Activated T-cell treated with anti-CD3 and anti-CD28 coated beads for 1 hour (primary cell): ENCODE results near the gene PSPN.
"Not testable (repeated sequence)": the region's sequence is repeated elsewhere in the genome, so short reads cannot be mapped to it uniquely, and the experiment has no call there.

Experiments
- DNase-seq: peaks from one replicate; pipeline ENCODE4 v3.0.0-alpha.2; 2020; ENCODE audit warnings: low read depth

Gene PSPN

DNA sequence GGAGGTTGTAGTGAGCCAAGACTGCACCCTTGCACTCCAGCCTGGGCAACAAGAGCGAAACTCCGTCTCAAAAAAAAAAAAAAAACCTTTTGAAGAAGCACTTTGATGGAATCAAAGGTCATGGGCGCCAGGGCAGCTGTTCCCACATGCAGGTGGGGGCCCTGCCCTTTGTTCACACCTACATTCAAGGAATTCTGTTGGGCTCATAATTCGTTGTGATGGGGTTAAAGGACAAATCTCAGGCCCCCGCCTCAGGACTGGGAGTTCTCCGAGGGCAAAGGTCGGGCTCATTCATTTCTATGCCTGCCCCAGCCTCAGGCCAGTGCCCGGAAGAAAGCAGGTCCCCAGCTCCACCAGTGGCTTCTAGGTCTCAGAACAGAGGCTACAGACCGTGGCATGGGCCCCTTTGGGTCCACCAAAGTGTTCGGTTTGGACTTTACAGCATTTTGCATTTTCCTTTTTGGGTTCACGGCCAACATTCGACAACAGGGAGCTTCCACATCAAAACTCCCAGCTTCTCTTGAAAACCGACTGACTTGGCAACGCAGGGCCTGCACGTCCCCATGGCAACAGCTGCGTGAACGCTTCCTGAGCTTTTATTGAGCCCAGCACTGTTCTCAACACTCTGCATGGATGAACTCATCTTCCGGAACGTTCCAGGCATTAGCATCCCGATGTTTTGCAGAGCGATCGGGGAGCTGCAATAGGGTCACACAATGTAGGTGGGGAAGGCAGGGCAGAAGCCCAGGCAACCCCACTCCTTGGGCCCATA lies 27.3 kb upstream of the PSPN start:
- DNase-seq: no peak

DNA sequence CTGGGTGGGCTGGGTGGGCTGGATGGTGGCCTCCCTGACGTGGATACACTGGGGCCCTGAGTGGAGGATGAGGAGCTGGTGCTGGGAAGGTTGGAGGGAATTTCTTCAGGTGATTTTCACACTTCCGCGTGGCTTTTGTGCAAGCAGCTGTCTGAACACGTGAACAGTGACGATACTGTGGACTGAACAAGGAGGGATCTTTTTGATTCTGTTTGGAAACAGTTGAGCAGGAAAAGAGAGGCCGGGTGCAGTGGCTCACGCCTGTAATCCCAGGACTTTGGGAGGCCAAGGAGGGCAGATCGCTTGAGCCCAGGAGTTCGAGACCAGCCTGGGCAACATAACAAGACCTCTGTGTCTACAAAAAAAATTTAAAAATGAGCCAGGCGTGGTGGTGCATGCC lies 26.3 kb upstream of the PSPN start:
- no peak for DNase-seq

DNA sequence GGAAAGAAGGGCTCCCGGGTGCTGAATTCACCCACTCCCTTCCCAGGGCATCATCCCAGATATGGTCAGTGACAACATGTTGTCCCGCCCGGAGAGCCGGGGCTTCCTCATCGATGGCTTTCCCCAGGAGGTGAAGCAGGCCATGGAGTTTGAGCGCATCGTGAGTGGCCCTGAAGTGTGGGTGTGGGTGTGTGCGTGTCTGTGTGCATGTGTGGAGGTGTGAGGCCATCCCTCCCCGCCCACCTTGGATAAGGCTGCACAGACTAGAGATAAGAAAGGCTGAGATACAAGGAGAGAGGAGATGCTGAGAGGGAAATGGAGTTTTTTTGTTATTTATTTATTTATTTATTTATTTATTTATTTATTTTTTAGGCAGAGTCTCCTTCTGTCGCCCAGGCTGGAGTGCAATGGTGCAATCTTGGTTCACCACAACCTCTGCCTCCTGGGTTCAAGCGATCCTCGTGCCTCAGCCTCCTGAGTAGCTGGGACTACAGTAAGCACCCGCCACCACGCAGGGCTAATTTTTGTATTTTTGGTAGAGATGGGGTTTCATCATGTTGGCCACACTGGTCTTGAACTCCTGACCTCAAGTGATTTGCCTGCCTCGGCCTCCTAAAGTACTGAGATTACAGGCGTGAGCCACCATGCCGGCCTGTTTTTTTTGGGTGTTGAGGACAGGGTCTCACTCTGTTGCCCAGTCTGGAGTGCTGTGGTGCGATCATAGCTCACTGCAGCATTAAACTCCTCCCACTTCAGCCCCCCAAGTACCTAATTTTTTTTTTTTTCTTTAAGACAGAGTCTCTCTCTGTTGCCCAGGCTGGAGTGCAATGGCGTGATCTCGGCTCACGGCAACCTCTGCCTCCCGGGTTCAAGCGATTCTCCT lies 24.6 kb upstream of the PSPN start:
- DNase-seq: not testable (repeated sequence)

DNA sequence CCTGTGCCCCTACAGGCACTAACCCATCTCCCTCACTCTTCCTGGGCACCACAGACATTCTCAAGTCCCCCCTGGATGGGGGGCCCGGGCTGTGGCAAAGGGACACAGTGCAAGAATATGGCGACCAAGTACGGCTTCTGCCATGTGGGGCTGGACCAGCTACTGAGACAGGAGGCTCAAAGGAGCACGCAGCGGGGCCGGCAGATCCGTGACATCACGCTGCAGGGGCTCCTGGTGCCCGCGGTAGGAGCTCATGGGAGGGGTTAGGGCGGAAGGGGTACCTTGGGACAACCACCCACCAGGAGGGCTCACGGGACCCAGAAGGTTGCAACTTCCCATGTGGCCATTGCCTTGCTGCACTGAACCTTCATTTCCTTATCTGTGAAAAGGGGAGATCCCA lies 20.6 kb upstream of the PSPN start:
- no peak for DNase-seq

DNA sequence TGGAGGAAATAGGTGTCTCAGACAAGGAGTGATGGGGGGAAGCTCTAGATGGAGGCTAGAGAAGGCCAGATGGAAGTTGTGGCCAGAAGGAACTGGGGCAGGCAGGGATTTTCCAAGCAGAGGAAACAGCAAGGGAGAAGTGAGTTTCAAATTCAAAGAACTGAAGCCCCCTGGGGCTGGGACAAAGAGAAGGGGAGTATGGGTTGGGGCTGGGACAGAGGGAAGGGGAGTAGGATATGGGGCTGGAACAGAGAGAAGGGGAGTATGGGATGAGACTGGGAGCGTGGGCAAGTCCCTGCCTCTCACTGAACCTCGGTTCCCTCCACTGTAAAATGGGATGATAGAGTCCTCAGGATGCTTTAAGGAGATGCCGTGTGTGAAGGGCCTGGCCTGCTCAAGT lies 19.1 kb upstream of the PSPN start:
- no peak for DNase-seq

DNA sequence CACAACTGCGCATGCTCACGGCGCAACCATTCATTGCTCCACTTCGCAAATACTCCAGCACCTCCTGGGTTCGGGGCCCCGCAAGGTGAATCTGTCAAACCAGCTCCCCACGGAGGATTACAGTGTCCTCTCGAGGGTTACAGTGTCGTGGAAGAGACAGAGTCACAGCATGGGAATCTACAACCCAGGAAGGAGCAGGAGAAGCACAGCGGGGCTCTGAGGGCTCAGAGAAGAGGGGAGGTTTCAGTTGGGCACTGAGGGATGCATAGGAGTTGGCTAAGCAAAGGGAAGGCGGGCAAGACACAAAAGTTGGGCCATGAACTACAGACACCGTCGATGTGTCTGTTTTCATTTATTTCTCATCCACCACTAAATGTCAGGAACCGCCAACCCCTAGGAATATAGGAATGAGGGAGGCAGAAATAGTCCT lies 18.3 kb upstream of the PSPN start:
- peak; percentile 65 for DNase-seq

DNA sequence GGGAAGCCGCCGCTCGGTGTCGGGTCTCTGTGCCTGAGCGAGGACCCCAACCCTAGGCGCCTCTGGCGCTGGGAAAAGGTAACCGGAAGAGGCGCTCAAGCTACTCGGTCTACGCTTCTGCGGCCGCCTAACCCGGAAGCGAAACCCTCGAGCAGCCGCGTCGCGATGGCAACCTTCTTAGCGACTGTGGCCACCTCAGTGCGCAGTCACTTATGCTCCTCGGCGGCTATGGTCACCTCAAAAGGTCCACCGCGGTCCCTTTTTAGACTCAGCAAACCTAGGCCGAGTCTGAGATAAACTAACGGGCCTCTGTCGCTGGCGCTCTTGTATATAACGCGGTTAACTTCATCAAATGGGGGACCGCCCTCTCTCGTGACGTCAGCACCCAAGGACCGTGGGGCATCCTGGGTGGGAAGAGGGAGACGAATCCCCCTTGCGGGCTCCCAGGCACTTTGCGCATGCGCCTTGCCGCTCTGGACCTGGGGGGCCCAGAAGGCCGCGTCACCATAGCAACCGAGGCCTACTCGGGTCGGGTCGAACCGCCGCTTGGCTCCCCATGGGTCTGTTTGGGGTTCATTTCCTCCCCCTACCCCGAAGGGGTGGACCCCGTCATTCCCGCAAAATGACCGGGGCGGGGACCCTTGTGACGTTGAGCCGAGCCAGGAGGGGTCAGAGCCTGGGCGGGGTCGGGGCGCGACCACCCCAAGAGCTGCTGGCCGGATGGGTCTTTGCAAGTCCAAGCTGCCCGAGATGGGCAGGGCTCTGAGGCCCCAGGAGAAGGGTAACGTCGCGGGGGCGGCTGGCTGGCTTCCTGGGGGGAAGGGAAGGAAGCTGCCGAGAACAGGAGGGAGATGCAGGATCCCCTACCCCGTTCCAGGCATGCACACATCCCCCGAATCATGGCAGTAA lies 17.6 kb upstream of the PSPN start, which contains the start of gene GTF2F1:
Gene GTF2F1, minus strand, starts transcription at position 91 of the 909 bp plus-strand sequence. CDS start 169 bp downstream, outside the sequence.
- peak; percentile 91 for DNase-seq

DNA sequence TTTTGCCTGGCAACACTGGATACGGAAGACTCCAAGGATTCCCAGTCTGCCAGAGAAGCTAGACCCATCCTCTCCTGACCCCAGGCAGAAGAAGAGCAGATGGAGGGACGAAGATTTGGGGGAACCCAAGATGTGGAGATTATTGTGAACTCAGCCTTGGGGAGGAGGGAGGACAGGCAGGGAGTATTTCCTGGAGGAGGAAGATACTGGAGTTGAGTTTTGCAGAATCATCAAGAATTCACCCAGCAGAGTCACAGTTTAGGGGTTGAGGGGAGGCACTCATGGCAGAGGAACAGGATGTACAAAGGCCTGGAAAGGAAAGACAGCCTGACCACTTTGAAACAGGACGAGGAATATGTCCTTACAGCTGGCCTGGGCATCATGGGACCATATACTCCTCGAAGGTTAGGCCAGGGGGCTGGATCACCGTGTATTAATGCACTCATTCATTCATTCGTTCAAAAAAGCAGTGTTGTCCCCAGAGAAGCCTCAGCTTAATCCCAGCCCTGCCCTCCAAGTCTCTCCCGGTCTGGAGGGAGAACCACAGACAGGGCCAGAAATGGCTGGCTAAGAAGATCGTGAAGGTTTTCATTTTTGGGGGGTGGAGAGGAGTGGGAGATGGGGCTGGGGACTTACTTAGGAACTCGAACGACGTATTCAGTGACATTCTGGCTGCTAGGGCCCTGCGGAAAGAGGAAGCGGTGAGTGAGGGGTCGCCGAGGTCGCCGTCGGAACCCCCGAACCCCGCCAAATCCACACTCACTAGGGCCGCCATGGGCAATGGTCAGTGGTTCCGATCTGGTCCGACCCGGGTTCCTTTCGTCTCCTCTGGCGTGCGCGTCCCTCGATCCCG lies 16.7 kb upstream of the PSPN start:
- DNase-seq: no peak

DNA sequence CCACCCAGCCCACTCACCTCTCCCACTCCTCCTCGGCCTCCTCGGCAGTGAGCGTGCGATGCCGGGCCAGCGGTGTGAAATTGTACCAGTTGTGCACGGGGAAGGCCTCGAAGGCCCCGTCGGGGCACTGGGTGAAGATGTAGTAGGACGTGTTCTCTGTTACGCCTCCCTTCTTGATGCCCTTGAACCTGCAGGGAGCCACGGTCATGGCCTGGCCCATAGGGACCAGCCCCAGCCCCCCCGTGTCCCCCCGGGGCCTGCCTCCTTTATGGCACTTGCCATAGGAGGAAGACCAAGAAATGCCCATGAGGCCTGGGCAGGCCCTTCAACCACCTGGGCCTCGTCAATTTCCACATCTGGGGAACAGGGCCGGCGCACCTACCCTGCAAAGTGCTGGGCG lies 11.6 kb upstream of the PSPN start:
- no peak for DNase-seq

DNA sequence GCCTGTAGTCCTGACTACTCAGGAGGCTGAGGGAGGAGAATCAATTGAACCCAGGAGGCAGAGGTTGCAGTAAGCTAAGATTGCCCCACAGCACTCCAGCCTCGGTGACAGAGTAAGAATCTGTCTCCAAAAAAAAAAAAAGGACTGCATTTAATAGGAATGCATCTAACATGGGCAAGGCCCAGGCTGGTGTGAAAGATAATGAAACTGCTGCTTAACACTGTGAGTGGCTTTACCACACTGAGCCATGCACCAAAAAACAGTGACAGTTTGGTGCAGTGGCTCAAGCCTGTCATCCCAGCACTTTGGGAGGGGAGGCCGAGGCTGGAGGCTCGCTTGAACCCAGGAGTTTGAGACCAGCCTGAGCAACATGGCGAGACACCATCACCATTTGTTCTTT lies 8.6 kb upstream of the PSPN start:
- no peak for DNase-seq

DNA sequence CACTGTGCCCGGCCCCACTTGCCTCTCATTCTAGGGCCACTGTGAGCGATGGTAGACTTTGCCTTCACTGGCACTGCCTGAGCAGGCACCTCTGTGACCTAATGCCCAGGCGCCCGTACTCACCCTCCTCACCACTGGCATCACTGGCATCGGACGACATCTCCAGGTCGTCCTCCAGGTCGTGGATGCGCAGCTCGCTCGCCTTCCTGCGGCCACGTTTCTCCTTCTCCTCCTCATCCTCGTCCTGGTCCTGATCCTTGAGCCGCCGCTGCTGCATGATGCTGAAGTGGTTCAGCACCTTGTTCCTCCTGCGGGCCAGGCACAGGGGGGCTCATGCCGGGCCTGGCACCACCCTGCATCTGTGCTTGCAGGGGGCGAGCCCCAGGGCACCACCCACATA lies 7.5 kb upstream of the PSPN start:
- DNase-seq: no peak

DNA sequence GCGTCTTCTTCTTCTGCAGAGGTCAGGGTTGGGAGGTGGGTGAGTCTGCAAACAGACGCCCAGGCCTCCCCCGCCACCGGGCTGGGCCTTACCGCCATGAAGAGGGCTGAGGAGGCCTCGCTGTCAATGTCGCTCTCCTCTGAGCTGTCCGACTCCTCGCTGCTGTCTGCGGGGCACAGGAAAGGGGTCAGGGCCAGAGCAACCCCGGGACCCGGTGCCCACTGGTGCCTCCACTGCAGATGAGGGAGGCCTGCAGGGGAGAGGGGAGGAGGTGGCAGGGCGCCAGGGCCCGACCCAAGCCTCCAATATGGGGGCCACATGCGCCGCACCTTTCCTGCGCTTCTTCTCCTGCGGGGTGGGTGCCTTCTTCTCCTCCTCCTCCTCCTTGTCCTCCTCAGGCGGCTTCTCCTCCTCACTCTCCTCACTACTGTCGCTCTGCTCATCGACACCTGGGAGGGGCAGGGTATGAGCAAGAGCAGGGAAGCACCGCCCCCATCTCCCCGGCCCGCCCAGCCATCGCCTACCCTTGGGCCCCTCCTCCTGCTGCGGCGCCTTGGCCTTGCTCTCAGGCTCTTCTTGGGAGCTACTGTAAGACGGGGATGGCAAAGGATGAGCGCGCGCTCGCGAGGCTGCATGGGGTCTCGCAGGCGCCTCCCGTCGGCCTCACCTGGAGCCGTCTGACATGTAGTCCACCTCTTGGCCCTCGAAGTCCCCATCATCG lies 5.5 kb upstream of the PSPN start:
- no peak for DNase-seq

DNA sequence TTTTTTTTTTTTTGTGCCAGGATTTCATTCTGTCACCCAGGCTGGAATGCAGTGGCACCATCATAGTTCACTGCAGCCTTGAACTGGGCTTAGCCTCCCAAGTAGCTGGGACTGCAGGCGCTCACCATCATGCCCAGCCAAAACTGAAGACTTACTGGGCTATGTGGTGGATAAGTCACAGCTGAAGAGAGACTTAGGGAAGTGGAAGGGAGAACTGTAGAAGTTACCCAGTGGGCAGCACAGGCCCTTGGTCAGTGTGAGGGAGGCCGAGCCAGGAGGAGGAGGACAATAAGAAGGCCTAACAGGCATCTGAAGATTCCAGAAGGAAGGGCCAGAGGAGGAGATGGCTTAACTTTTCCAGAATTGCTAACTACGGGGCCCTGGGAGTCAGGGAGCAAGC lies 4.0 kb upstream of the PSPN start:
- no peak for DNase-seq

DNA sequence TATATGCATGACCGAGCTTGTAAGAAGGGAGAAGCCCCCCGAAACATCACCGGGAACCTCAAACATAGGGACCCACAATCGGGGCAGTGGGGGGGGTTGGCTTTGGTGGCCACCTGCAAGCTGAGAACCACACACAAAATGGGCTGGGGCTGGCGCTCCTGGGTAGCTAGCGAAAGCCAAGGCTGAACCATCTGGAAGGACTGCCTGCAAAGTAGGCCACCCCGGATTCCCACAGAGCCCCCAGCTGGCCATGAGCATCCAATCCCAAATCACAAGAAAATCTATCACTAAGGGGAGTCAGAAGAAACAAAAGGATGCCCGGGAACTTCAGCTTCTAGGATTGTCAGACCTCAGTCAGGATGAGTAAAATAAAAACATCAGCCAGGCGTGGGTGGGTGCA lies 2.8 kb upstream of the PSPN start:
- DNase-seq: no peak

DNA sequence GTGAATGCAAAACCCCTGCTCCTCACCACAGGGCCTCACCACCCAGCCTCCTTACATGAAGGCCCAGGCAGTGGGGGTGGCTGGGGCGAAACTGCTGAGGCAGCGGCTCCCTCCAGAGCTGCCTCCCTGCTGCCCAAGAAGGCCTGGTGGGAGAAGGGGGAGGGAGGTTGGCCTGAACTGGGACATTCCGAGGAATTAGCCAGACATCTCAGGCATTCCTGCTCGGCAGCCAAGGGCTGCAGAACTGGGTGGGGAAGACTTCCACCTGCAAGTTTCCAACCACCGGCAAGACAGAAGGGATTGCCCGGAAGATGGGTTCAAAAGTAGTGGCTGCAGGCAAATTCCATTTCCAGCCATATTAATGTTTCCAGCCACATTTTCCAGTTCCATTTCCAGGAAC lies 2.3 kb upstream of the PSPN start:
- DNase-seq: no peak

DNA sequence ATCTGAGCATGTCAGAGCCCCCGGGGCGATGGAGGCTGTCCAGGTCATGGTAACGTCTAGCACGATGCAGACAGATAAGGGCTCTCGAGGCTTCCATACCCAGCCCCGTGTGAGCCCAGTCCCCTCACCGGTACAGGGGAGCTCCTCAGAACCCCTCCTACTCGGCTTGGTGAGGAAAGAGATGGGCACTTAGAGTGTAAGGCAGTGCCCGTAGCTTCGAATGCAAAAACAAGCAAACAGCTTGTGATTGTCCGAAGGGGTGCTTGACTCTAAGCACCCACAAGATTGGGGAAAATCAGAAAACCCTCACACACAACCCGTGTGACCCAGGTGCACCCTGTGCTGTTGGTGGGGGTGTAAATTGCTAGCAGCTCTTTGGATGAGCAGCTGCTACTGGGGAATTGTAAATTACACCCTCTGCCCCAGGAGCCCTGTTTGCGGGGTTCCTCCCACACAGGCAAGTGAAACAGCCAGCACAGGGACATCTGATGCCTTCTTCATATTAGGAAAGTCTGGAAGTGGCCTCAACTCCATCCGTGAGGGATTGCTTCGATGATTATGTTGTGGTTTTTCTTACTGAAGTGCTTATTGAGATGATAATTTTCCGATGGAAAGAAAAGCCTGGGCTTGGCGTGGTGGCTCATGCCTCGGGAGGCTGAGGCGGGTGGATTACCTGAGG lies 918 bp upstream of the PSPN start:
- DNase-seq: no peak

DNA sequence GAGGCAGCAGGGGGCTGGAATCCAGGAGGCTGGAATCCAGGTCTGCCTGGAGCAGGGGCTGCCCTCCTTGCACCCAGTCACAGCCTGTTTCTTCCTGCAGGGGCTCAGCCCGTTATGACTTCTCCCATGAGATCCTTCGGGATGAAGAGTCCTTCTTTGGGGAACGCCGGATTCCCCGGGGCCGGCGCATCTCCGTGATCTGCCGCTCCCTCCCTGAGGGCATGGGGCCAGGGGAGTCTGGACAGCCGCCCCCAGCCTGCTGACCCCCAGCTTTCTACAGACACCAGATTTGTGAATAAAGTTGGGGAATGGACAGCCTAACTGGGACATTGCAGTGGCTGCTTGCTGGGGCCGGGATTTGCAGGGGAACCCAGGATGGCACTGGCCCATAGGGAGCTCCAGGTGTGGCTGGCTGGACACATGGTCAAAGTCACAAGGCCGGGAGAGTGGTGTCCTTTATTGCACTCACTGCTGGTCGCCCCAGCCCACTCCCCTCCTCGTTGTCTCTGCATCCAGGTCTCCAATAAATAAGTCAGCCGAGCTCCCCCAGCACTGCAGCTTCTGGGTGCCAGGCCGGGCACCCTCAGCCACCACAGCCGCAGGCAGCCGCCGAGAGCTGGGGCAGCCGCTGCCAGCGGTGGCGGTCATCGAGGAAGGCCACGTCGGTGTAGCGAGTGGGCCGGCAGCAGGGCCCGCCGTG lies 872 bp downstream of the PSPN start:
- no peak for DNase-seq

DNA sequence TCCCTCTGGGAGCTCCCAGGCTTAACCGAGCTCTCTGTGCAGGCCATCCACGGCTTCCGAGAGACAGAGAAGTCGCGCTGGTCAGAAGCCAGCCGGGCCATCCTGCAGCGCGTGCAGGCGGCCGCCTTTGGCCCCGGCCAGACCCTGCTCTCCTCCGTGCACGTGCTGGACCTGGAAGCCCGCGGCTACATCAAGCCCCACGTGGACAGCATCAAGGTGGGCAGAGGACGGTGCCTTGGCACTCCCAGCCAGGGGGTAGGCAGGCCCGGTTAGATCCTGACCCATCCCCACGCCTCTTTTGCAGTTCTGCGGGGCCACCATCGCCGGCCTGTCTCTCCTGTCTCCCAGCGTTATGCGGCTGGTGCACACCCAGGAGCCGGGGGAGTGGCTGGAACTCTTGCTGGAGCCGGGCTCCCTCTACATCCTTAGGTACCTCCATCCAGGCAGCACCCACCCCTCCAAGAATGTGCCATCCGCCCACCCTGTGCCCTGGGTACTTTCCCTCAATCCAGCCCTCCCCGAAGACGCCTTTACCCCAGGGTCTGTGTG lies 1.5 kb downstream of the PSPN start:
- DNase-seq: no peak

DNA sequence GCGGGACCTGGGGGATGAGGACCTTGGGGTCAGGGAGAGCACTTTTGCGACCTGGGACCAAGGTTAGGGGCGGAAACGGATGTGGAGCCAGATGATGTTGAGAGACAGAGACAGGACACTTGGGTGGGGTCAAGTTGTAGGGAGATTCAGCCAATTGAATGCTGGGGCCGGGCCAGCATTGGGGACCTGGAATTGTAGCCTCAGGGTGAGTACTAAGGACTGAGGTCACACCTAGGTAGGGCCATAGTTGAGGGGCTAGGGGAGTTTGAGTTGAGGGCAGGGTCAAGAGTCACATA lies 2.0 kb downstream of the PSPN start:
- no peak for DNase-seq
